ENCODE results near the gene DIS3L2.

GRCh38 chr2:232142502-232142901, 181.0 kb downstream of the DIS3L2 start:
- TF ChIP-seq, protein P1, sequence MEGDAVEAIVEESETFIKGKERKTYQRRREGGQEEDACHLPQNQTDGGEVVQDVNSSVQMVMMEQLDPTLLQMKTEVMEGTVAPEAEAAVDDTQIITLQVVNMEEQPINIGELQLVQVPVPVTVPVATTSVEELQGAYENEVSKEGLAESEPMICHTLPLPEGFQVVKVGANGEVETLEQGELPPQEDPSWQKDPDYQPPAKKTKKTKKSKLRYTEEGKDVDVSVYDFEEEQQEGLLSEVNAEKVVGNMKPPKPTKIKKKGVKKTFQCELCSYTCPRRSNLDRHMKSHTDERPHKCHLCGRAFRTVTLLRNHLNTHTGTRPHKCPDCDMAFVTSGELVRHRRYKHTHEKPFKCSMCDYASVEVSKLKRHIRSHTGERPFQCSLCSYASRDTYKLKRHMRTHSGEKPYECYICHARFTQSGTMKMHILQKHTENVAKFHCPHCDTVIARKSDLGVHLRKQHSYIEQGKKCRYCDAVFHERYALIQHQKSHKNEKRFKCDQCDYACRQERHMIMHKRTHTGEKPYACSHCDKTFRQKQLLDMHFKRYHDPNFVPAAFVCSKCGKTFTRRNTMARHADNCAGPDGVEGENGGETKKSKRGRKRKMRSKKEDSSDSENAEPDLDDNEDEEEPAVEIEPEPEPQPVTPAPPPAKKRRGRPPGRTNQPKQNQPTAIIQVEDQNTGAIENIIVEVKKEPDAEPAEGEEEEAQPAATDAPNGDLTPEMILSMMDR (IDR thresholded peaks at IDR 0.05) = no peak
- TF ChIP-seq SOX15 (CRISPR knock-in tag; IDR thresholded peaks at IDR 0.05) (no peak), FOXJ3 (CRISPR knock-in tag; IDR thresholded peaks at IDR 0.05; ENCODE audit: borderline replicate concordance) (no peak), TEAD4 (CRISPR knock-in tag; IDR thresholded peaks at IDR 0.05) (no peak), CBFB (CRISPR knock-in tag; IDR thresholded peaks at IDR 0.05; ENCODE audit: low read depth) (no peak), GABPB1 (CRISPR knock-in tag; IDR thresholded peaks at IDR 0.05) (no peak), CREM (CRISPR knock-in tag; IDR thresholded peaks at IDR 0.05) (no peak), ZNF121 (CRISPR knock-in tag; IDR thresholded peaks at IDR 0.05) (no peak)
- TF ChIP-seq, protein P2, sequence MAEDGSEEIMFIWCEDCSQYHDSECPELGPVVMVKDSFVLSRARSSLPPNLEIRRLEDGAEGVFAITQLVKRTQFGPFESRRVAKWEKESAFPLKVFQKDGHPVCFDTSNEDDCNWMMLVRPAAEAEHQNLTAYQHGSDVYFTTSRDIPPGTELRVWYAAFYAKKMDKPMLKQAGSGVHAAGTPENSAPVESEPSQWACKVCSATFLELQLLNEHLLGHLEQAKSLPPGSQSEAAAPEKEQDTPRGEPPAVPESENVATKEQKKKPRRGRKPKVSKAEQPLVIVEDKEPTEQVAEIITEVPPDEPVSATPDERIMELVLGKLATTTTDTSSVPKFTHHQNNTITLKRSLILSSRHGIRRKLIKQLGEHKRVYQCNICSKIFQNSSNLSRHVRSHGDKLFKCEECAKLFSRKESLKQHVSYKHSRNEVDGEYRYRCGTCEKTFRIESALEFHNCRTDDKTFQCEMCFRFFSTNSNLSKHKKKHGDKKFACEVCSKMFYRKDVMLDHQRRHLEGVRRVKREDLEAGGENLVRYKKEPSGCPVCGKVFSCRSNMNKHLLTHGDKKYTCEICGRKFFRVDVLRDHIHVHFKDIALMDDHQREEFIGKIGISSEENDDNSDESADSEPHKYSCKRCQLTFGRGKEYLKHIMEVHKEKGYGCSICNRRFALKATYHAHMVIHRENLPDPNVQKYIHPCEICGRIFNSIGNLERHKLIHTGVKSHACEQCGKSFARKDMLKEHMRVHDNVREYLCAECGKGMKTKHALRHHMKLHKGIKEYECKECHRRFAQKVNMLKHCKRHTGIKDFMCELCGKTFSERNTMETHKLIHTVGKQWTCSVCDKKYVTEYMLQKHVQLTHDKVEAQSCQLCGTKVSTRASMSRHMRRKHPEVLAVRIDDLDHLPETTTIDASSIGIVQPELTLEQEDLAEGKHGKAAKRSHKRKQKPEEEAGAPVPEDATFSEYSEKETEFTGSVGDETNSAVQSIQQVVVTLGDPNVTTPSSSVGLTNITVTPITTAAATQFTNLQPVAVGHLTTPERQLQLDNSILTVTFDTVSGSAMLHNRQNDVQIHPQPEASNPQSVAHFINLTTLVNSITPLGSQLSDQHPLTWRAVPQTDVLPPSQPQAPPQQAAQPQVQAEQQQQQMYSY (CRISPR knock-in tag; IDR thresholded peaks at IDR 0.05) = no peak
- TF ChIP-seq, protein P3, sequence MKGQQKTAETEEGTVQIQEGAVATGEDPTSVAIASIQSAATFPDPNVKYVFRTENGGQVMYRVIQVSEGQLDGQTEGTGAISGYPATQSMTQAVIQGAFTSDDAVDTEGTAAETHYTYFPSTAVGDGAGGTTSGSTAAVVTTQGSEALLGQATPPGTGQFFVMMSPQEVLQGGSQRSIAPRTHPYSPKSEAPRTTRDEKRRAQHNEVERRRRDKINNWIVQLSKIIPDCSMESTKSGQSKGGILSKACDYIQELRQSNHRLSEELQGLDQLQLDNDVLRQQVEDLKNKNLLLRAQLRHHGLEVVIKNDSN (CRISPR knock-in tag; IDR thresholded peaks at IDR 0.05) = no peak
- TF ChIP-seq, protein P4, sequence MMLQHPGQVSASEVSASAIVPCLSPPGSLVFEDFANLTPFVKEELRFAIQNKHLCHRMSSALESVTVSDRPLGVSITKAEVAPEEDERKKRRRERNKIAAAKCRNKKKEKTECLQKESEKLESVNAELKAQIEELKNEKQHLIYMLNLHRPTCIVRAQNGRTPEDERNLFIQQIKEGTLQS (CRISPR knock-in tag; conservative IDR thresholded peaks at IDR 0.05) = no peak
- TF ChIP-seq, protein P5, sequence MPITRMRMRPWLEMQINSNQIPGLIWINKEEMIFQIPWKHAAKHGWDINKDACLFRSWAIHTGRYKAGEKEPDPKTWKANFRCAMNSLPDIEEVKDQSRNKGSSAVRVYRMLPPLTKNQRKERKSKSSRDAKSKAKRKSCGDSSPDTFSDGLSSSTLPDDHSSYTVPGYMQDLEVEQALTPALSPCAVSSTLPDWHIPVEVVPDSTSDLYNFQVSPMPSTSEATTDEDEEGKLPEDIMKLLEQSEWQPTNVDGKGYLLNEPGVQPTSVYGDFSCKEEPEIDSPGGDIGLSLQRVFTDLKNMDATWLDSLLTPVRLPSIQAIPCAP (CRISPR knock-in tag; IDR thresholded peaks at IDR 0.05) = no peak
- TF ChIP-seq, protein P6, sequence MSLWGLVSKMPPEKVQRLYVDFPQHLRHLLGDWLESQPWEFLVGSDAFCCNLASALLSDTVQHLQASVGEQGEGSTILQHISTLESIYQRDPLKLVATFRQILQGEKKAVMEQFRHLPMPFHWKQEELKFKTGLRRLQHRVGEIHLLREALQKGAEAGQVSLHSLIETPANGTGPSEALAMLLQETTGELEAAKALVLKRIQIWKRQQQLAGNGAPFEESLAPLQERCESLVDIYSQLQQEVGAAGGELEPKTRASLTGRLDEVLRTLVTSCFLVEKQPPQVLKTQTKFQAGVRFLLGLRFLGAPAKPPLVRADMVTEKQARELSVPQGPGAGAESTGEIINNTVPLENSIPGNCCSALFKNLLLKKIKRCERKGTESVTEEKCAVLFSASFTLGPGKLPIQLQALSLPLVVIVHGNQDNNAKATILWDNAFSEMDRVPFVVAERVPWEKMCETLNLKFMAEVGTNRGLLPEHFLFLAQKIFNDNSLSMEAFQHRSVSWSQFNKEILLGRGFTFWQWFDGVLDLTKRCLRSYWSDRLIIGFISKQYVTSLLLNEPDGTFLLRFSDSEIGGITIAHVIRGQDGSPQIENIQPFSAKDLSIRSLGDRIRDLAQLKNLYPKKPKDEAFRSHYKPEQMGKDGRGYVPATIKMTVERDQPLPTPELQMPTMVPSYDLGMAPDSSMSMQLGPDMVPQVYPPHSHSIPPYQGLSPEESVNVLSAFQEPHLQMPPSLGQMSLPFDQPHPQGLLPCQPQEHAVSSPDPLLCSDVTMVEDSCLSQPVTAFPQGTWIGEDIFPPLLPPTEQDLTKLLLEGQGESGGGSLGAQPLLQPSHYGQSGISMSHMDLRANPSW (CRISPR knock-in tag; conservative IDR thresholded peaks at IDR 0.05; ENCODE audit: low read depth) = no peak

Data from WTC11 (cell line).